A549 treated with GW870086 at 1 μM for 4 hours (cell line): ENCODE data around the gene MZB1. TPM values are rescaled to one million over a fixed set of nuclear protein-coding genes. Genes with fewer than 3 reads are reported as not detected.

Source experiments
- total RNA-seq: library from RNA; stranded (reverse); fragments of 200-300 nt; extraction: Qiagen RNA extraction; gene quantifications from 5 replicates; pipeline ENCODE4 v1.2.3, GENCODE V29; 2022; ENCODE audit warnings: low read depth

MZB1 gene, protein sequence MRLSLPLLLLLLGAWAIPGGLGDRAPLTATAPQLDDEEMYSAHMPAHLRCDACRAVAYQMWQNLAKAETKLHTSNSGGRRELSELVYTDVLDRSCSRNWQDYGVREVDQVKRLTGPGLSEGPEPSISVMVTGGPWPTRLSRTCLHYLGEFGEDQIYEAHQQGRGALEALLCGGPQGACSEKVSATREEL
- 0.10 TPM in 1 of 5 replicates, not detected in the others for total RNA-seq

DNA sequence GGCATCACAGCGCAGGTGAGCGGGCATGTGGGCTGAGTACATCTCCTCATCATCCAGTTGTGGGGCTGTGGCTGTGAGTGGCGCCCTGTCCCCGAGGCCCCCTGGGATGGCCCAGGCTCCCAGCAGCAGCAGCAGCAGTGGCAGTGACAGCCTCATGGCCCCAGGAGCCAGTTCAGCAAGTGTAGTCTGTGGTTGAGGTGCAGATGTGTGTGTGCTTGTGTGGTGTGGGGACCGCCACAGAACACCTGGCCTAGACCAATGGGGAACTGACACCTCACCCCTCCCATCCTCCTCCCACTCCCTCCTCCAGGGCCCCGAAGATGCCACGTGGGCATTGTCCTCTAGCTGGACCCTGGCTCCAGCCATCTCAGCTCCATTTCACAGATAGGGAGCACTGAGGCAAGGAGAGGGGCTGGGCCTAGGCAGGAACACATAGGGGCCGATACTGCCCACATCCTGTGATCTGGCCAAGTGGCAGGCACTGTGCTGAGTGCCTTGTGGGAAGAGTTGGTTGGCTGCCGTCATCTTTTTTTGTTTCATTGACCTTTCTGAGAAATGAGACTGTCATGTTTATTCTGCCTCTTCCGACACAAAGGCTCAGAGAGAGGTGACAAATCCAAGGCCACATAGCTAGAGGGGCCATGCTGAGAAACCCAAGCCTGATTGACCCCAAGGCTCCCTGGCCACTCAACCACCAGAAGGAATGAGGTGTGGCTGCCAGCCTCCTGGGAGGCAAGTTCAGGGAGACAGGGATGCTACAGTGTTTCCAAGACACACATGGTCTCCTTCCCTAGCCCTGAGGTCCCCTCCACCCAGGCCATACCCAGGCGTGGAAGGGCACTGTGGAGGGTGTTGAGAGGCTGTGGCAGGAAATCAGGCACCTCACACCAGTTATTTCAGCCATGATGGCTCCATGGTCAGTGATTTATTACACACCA lies at the start of gene MZB1:
TSS of gene MZB1 (minus strand) at position 213 of the 938 bp plus-strand sequence. CDS start at position 156, 57 bp downstream.

DNA sequence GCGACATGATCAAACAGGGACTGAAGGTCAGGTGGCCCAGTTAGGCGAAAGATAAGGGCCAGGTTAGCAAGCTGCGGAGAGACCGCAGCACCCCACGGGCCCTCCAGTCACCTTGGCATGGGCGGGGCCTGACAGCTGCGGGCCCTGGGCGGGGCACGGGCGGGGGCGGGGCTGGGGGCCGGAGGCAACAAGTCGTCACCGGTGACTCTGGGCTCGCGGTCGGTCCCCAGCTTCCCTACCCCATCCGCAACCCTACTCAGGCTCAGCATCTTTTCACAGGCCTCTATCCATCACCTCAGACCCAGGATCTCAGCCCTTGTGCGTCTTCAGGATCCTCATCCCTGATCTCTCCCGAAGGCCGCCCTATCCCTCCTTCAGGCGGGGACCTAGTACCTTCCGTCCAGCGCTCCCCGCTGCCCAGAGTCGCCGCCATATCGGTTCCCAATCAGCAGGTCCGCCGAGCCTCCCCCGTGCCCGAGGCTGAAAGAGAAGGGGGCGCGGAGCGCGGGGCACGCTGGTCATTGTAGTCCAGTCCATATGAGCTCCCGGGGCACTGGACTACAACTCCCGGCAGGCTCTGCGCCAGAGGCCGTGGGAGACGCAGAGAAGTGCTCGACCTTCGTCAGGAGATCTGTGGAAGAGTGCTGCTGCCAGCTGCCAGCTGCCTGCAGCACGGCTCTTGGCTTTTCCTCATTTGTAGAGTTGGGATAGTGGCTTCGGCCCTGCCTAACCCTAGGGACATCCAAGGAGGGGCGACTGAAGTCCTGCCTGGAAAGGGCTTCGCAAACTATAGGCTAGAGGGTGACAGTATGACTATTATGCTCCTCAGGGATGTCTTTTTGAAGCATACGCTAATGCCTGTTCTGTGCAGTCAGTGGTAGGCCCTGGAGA lies 49.5 kb upstream of the MZB1 start, which contains the start of gene DNAJC18:
TSS of gene DNAJC18 (minus strand) at position 513 of the 891 bp plus-strand sequence. CDS start at position 433, 80 bp downstream.

GRCh38 chr5:139403787-139404483 lies 14.2 kb upstream of the MZB1 start, which contains the start of gene SPATA24:
Gene SPATA24, minus strand, starts transcription at chr5:139404089. Its CDS starts 29 bp downstream, at chr5:139404060.

GRCh38 chr5:139394654-139395566 lies 5.2 kb upstream of the MZB1 start, which contains the start of gene PROB1:
Gene PROB1, minus strand, starts transcription at chr5:139395104. Its CDS starts 23 bp downstream, at chr5:139395081.

DNA sequence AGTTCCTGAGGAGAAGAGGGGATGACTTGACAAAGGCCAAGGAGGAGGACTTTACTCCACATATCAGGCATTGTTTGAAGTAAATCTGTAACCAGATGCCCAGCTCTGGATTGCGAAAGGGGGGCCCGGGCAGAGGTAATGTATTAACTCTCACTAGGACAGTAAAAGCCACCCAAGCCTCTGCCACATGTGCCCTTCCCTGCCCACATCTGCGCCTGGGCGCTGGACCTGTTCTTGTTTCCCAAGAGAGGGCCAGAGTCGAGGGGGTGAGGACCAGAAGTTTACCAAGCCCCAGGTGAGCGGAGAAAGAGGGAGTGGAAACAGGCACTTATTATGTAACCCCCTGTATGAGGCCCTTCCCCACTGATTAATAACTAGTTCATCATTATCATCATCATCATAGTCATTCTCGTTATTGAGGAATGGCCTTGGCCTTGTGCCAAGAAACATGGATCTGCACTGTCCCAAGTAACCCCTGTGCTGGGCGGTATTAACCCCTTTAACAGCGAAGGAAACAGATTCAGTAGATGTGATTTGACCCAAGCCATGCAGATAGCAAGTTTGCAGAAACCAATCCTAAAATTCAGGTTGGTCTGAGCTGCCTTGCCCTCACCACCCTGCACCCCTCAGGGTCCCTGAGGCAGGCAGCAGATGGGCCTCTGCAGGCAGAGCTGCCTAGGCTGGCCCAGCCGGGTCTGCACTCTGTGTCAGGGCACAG lies 6.3 kb downstream of the MZB1 start, which contains the start of gene SLC23A1:
TSS of gene SLC23A1 (minus strand) at position 23 of the 718 bp plus-strand sequence. CDS start 44 bp downstream, outside the sequence.

GRCh38 chr5:139341689-139342422 lies 47.9 kb downstream of the MZB1 start, which contains the start of gene PAIP2:
Gene PAIP2, plus strand, starts transcription at chr5:139341854. Its CDS starts 21,931 bp downstream, at chr5:139363785.

Other genes with a start within 250 kb of the MZB1 start
- gene SIL1, start 191.5 kb downstream of the MZB1 start, total RNA-seq = 23.4 to 27.9 TPM (median 25.4 TPM) in 5 replicates
- 145 to 215 TPM (median 178 TPM) in 5 replicates for gene MATR3, start 96.2 kb downstream of the MZB1 start, total RNA-seq
- gene PAIP2, start 48.1 kb downstream of the MZB1 start, total RNA-seq = 81.2 to 92.6 TPM (median 82.0 TPM) in 5 replicates
- gene SLC23A1, start 6.6 kb downstream of the MZB1 start, total RNA-seq = 1.3 to 1.9 TPM (median 1.4 TPM) in 5 replicates
- 0.17 to 0.31 TPM (median 0.25 TPM) in 5 replicates for gene PROB1, start 5.2 kb upstream of the MZB1 start, total RNA-seq
- gene SPATA24, start 14.2 kb upstream of the MZB1 start, total RNA-seq = 4.7 to 7.3 TPM (median 5.2 TPM) in 5 replicates
- 4.6 to 10.3 TPM (median 7.0 TPM) in 5 replicates for gene DNAJC18, start 49.6 kb upstream of the MZB1 start, total RNA-seq
- gene ECSCR, start 72.8 kb upstream of the MZB1 start, total RNA-seq = 0.29 TPM in 1 of 5 replicates, not detected in the others
- not detected in 5 replicates for gene SMIM33, start 81.1 kb upstream of the MZB1 start, total RNA-seq
- 1.1 to 1.6 TPM (median 1.2 TPM) in 5 replicates for gene STING1, start 92.8 kb upstream of the MZB1 start, total RNA-seq
- gene UBE2D2, start 171.4 kb upstream of the MZB1 start, total RNA-seq = 105 to 180 TPM (median 173 TPM) in 5 replicates